ENCODE results near the gene HNF4A.

The HNF4A gene

DNA sequence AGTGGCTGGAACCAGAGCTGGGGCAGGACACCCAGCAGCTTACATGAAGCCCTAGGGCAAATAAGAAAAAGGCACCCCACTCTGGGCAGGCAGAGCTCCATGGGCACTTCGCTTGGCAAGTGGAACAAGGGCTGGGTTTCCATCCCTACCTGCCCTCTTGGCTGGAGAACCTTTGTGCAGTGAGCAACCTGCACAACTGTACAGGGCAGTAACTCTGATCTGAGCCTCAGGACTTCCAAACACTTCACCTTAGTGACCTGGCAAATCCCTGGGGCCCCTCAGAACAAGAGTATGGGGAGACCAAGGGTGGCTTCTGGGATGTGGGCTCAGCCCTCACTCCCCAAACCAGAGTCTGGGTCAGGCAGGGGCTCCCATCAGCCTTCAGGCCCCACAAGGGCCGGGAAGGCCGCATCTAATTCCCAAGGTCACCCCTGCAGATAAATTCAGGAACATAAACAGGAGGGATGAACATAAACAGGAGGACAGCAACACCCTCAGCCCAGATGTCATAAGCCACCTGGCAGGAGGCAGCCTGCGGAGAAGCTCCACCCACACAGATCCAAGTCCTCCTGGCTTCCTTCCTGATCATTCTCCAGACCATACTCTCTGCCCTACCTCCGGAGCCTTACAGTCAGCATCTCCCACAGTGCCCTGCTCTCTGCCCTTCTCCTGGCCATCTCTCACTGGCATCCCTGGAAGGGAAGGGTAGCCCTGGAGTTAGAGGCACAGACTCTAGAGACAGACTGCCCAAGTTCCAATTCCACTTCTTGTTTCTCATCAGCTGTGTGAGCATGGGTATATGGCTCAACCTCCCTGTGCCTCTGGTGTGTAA is 37.5 kb downstream of the HNF4A start:
- DNase-seq (ENCODE audit: low spot score) = no peak

DNA sequence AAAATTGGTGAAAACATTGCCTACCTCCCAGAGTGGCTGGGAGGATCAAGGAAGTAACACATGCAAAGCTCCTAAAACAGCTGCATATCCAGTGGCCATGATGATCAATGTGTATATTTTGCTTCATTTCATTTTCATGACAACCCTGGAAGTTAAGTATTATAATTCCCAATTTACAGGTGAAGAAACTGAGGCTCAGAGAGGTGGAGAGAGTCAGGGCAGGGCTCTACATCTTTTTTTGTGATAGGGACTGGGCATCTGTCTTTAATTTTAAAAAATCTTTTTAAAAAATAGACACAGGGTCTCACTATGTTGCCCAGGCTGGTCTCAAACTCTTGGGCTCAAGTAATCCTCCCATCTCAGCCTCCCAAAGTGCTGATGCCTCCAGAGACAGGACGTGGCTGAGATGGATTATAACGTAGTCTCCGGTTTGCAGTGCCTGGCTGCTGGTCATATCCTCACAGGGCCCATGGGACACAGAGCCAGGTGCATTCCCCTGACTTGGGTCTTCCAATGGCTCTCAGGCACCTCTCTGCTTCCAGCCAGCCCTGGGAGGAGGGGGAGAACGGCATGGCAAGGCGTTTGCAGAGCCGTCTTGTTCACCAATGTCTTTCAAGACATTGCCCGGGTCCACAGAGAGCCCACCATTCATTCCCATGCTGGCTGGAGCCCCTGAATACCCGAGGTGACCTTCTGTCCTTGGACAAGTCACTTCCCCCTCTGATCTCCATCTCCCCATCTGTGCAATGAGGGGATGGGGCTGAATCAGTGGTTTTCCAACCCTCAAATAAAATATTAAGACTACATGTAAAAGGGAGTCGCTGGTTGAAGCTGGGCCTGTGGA is 38.3 kb downstream of the HNF4A start:
- no peak for DNase-seq (ENCODE audit: low spot score)

GRCh38 chr20:44394452-44394701 is 38.9 kb downstream of the HNF4A start:
- DNase-seq (ENCODE audit: low spot score) = no peak

- no peak for DNase-seq (ENCODE audit: low spot score)
Observed at GRCh38 chr20:44394702-44395460, 39.4 kb downstream of the HNF4A start.

GRCh38 chr20:44395461-44396340 is 40.2 kb downstream of the HNF4A start:
- DNase-seq (ENCODE audit: low spot score) = no peak

DNA sequence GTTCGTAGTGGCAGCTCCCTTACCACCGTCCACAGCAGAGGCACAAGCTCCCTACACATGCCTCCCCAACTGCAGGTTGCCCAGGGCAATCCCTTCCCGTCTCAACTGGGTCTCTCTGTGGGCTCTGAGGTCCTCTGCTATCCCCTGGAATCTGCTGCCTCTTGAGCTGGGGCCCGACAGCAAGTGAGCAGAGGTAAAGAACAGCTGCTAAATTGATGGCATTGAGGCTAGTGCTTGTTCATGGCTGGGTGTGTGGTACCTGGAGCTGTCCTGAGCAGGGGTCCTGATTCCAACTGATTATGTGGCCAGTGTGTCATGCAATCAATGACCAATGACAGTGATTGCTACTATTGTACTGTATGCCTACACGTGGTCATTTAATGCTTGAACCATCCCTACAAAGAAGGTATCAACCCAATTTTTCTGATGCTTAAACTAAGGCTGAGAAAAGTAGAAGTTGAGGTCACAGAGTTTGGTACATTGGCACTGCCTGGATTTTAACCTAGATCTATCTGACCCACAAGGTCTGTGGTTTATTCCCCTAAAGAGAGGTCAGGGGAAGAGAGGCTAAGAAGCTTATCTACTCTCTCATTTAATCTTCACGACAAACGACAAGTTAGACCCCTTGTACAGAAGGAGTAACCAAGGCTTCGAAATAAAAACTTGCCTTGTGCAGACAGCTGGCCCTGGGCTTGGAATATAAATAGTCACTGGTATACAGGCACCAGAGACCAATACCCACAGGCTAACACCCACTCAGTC is 41.1 kb downstream of the HNF4A start:
- no peak for DNase-seq (ENCODE audit: low spot score)

DNA sequence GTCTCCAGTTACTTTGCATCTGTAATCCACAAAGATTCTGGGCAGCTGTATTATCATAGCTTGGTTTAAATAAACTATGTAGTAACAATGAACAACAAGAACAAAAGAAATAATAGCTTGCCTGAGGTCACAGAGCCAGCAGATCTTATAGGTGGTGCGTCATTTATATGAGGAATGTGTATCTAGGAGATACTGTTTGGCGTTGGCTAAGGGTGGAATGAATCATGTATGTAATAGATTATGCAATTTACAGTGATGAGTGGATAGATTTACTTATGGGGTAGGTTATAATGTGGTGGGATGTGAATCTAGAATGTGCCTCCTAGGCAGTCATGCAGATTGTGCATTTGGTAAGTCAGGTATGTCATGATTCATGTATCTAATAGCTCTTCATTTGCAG is 42.8 kb downstream of the HNF4A start:
- no peak for DNase-seq (ENCODE audit: low spot score)

DNA sequence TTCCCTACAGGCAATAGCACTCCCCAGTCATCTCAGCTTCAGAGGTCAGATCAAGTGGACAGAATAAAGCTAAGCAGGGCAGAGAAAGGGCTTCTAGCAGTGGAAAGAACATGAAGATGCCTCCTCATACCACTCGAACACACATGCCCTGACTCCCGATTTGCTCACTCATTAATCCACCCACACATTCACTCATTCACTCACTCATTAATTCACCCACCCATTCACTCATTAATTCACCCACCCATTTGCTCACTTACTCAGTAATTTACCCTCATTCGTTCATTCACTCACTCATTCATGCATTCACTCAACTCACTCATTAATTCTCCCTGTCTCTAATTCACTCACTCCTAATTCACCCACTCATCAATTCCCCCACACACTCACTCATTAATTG is 43.9 kb downstream of the HNF4A start:
- no peak for DNase-seq (ENCODE audit: low spot score)

DNA sequence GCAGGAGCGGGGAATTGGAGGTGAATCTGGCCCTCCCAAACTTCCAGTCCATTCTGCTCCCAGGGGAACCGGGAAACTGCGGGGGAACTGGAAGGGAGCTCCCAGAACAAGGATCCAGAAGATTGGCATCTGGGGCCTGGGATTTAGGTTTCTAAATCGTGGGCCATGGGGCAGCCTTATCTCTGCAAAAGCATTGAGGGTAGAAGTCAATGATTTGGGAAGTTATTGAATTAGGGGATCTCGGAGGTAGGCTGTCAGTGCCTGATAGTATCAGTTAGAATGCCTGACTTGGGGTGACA is 45.1 kb downstream of the HNF4A start:
- DNase-seq (ENCODE audit: low spot score) = no peak

- no peak for DNase-seq (ENCODE audit: low spot score)
Observed at GRCh38 chr20:44400970-44401769, 45.7 kb downstream of the HNF4A start.

DNA sequence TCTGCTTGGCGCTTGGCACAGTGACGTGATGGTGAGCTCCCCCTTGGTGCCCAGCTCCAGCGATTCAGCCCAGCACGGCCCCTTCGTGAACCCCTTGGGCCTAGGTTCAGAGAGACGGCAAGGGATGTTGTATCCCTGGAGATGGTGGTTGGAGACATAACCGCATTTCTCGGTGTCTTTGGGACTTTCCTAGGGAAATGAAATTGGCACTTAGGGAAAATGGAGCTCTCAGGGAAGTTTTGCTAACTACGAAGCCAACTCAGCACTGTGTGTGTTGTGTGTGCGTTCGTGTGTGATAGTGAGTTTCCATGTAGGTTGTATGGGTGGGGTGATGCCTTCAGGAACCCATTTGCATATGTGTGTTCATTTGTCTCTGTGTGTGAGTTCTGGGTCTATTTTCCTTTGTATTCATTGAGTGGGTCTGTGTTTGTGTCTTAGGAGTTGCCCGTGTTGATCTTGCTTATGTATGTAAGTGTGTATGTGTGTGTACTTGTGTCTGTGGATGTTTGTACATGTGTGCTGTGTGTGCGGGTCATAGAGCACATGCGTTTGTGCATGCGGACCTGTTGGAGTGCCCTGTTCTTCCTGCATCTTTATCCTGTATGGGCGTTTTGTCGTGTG is 46.4 kb downstream of the HNF4A start:
- no peak for DNase-seq (ENCODE audit: low spot score)

DNA sequence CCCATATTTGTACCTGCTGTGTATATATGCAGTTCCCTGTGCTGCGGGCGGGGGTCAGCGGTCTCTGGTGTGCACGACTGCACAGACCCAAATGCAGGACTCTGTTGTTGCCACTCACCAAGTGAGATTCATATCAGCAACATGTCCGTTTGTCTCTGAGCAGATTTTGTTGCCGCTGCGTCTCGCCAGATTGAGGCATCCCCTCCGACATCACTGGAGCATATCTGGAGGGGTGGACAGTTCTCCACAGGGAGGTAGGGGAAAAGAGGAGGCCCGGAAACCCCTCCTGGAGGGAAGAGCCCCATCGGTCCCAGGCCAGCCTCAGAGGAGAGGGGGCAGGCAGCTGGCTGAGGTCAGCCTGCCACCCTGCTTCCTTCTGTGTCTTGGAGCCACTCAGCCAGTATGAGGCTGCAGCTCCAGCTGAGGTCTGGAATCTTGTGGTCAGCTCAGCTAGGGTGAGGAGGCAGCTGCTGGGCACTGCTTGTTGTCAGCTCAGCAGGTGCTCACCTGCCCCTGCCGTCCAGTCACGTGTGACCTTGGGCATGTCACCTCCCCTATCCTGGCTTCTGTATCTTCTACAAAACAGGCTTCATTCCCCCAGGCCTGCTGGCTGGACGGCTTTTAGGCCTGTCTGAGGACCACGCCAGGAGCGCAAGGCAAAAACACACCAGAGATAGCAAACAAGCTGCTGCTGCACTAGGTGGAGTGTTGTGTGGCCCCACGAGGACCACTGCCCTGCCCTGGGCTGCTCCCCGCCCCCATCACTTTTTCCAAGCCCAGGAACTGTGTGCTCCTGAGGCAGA is 47.1 kb downstream of the HNF4A start:
- DNase-seq (ENCODE audit: low spot score) = no peak

DNA sequence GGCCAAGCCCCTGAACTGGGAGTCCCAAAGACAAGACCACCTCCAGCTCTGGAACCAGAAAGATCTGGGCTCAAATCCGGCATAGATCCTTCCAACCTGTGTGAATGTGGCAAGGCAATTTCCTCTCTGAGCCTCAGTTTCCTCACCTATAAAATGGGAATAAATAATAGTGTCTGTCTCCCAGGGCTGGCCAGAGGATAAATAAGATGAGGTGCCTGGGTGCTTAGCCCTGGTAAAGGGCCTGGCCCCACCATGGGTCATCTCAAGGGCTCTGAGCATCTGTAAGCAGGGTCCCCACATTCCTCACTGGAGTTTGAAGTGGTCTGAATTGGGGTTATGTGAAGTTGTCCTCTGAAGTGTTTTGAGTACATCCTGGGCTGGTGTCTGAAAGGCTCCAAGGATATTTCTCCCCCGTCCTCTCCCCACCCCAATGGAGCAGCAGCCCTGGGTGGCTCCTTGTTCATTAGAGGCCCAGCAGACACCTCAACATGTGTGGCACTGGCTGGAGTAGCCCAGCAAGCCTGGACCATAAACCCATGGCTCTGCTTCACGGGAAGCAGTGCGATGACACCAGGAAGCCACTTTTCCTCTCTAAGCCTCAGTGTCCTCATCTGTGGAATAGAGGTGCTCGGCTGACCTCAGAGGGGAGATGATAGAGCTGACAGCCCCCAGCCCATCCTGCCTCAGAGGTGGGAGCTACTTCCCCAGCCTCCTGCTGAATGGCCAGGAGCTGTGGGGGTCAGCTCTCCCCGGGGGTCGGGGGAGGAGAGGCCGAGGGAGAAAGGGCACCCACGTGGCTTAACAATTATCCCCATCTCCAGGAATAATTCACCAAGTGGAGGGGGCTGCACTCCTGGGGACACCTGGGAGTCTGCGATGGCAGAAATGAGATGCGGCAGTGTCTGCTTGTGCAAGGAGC is 48.0 kb downstream of the HNF4A start:
- DNase-seq (ENCODE audit: low spot score) = no peak

DNA sequence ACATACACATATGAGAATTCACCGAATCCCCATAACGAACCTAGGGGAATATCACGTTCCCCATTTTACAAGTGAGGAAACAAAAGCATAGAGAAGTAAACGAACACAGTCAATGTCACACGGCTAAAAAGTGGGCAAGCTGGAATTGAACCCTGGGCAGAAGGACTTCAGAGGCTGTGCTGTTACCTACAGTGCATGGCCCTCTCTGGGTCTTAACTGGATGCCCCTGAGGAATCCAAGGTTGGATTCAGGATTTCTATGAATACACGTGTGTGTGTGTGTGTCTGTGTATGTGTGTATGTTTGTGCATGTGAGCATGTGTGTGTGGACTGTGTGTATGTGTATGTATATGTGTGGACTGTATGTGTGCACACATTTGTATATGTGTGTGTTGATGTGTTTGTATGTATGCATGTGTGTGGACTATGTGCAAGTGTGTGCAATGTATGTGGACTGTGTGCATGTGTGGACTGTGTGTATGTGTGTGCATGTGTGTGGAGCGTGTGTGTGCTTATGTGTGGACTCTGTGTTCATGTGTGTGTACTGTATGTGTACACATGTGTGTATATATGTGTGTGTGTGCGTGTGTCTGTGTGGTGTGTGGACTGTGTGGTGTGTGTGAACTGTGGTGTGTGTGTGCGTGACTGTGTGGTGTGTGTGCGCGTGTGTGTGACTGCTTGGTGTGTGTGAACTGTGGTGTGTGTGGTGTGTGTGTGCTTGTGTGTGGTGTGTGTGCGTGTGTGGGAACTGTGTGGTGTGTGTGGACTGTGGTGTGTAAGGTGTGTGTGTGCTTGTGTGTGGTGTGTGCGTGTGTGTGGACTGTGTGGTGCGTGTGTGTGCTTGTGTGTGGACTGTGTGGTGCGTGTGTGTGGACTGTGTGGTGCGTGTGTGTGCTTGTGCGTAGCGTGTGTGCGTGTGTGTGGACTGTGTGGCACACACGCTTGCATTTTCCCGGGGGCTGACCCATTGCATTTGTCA is 49.0 kb downstream of the HNF4A start:
- DNase-seq (ENCODE audit: low spot score) = no peak

- no peak for DNase-seq (ENCODE audit: low spot score)
Observed at GRCh38 chr20:44405257-44405656, 49.8 kb downstream of the HNF4A start.

DNA sequence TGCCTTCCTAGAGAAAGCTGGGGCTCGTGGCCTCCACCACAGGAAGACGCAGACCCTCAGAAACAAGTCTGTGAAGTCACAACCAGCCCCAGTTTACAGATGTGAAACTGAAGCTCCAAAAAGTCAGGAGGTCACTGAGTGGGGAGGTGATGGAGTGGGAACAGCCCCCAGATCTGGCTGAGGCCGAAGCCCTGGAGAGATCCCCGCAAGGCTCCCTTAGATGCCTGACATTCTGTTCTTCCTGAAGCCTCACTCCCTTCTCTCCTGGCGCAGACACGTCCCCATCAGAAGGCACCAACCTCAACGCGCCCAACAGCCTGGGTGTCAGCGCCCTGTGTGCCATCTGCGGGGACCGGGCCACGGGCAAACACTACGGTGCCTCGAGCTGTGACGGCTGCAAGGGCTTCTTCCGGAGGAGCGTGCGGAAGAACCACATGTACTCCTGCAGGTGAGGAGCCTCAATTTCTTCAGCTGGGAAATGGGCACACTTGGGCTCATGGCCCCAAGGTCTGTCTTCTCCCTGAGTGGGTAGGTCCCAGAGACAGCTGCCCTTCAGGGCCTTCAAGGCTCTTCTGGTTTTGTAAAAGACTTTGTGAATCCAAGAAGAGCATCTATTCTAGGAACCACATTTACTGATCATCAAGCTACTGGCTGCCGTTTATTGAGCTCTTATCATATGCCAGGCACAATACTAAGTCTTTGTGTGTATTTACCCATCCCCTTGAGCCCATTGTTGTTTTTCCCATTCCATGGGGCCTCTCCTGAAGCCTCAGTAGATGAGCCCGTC is 50.5 kb downstream of the HNF4A start:
- no peak for DNase-seq (ENCODE audit: low spot score)

Measured in iPS-NIHi11 (cell line).